HG03469 (cell line): Measurements from ENCODE around the gene CPA4.
"Not testable (repeated sequence)": the region's sequence is repeated elsewhere in the genome, so short reads cannot be mapped to it uniquely, and the experiment has no call there.

Experiments
- ATAC-seq: cut with Tn5 transposase; IDR thresholded peaks from one replicate; pipeline ENCODE4 v1.9.1; 2021; ENCODE audit warnings: mild to moderate bottlenecking, moderate library complexity, moderate number of reproducible peaks; ENCODE audit not compliant: unreplicated experiment

CPA4 gene

DNA sequence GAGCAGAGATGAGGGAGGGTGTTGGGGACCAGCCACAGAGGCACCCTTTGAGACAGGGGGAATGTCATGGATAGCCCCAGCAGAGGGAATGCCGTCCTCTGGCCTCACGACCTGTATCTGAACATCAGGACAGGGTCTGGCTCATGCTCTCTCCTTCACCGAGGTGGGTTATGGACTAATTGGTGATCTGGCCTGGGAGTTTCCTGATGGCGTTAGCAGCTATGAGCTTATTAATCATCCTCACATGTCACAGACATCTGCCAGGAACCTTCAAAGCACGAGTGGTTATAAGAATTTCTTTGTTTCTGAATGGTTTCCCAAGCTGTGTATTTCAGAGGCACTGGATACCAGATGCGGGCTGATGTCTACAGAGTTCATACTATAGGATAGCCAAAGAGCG lies 6.9 kb downstream of the CPA4 start:
- no peak for ATAC-seq

DNA sequence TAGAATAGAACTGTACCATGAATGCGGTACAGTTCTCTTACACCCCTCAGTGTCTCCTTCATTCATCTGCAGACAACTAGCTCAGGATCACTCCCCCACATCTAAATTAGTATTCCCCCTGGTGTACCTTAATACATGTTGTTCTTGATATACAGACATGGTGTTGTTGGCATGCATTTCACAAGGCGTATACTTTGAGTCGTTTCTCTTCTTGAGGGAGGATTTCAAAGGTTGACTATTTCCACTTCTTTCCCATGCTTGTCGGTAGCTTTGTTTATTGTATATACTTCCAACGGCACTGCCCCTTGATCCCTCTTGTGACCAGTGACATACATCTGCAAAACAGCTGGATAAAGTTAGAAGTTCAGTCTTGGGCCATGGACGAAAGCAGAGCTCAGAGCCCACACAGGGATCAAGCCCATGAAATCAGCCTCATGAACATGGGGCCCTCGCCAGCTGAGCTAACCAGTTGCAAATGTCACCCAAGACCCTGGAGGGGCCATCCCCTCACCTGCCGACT lies 8.6 kb downstream of the CPA4 start:
- no peak for ATAC-seq

DNA sequence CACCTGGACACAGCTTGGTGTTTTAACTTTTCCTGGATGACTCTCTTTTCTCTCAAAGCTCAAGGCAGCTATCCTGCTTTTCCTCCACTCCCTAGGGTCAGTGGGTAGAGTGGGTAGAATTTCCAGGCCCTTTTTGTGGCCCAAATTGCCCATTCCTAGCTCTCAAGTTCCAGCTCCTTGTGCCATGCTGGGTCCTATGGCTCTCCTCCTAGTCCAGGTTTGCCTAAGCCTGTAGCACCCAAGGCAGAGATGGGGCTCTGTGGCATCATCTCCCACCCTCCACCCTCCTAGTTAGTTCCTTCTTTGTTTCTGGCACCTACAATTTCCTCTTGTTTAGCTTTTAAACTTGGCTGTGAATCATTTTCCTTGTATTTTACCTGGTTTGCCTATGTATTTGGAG lies 9.7 kb downstream of the CPA4 start:
- ATAC-seq = no peak

- no peak for ATAC-seq
Measured at GRCh38 chr7:130303127-130303526, 10.2 kb downstream of the CPA4 start.

DNA sequence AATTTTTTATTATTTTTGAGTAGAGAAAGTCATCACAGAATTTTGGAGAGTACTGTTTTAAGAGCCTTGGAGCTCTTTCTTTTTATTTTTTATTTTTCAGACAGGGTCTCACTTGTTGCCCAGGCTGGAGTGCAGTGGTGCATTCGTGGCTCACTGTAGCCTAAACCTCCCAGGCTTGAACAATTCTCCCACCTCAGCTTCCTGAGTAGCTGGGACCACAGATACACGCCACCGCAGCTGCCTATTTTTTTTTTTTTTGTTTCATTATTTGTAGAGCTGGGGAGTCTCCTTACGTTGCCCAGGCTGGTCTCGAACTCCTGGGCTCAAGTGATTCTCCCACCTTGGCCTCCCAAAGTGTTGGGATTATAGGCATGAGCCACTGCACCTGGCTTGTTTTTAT lies 10.6 kb downstream of the CPA4 start:
- ATAC-seq = no peak

GRCh38 chr7:130303982-130304381 lies 11.0 kb downstream of the CPA4 start:
- ATAC-seq = no peak

GRCh38 chr7:130304878-130305277 lies 11.9 kb downstream of the CPA4 start:
- ATAC-seq = no peak

DNA sequence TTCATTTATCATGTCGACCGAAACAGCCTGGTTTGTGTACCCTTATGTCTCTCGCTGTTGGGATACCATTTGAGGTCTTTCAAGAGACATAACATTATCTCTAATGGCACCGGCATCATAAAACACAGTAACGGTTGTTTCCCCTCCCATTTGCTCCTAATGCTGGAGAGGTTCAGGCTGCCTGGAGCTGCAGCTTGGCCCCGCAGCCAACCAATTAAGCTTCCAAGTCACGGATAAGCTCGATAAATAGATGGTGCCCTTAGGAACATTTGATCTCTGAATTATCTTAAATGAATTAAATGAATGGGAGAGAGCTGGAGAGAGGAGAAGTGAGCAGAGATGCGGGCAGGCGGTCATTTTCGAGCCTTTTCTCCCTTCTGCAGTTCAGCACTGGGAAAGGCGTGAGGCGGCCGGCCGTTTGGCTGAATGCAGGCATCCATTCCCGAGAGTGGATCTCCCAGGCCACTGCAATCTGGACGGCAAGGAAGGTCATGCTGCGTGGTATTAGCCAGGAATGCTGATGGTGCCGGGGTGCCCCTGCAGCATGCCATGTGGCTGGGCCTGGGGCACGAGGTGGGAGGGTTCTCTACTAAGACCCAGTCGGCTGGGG lies 12.6 kb downstream of the CPA4 start:
- ATAC-seq = no peak

DNA sequence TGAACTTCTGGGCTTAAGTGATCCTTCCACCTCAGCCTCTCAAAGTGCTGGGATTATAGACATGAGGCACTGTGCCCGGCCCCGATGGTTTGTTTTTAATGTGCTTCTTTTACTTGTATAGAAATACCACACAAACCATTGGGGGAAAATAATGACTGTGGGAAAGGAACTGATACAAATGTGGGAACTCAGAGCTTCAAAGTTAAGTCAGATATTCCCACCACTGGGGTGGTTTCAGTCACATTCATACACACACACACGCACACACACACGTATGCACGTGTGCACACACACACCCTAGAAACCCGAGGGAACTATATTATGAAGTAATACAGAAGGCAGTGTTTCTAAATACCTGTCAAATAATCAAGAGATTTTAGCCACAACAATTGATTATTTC lies 17.0 kb downstream of the CPA4 start:
- no peak for ATAC-seq

DNA sequence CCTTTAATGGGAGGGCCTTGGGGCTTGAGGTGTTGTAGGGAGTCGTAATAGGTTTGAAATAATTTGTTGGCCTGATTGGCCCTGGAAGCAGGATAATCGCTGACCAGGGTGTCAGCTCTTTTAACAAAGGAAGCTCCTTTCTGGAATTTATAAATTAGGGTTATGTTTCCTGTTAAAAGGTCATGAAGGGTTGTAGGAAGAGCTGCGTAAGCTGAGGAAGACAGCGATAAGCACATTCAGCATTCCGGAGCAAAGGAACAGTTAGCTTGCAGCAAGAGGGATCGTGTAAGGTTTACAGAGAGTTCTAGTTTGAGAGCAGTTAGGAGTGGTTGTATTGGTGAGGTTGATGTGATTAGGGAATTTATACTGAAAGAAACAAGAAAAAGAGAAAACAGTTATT lies 21.3 kb downstream of the CPA4 start:
- ATAC-seq = no peak

- no peak for ATAC-seq
Measured at GRCh38 chr7:130319541-130319940, 26.6 kb downstream of the CPA4 start.

- not testable (repeated sequence) for ATAC-seq
Measured at GRCh38 chr7:130321542-130322229, 28.7 kb downstream of the CPA4 start.

DNA sequence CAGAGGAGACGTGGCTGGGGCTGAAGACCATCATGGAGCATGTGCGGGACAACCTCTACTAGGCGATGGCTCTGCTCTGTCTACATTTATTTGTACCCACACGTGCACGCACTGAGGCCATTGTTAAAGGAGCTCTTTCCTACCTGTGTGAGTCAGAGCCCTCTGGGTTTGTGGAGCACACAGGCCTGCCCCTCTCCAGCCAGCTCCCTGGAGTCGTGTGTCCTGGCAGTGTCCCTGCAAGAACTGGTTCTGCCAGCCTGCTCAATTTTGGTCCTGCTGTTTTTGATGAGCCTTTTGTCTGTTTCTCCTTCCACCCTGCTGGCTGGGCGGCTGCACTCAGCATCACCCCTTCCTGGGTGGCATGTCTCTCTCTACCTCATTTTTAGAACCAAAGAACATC lies 29.7 kb downstream of the CPA4 start:
- ATAC-seq = no peak

- no peak for ATAC-seq
Measured at GRCh38 chr7:130324306-130324943, 31.5 kb downstream of the CPA4 start.

DNA sequence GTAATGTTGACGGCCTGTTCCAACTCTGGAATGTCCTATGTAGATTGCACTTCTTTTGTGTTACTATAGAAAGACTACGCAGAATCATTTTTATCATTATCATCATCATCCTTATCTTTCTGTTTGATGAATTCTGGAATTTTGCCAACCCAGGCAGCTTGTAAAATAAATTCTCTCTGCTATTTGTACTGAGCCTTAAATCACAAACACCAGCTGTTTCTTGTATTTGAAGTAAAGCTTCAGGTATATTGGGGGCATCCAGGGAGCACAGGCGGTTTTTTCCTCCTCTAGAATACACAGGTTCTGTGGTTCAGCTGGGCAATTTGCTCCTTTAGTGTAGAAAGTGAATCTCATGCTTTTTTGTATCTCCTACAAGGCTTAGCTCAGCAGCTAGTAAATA lies 36.7 kb downstream of the CPA4 start:
- no peak for ATAC-seq

DNA sequence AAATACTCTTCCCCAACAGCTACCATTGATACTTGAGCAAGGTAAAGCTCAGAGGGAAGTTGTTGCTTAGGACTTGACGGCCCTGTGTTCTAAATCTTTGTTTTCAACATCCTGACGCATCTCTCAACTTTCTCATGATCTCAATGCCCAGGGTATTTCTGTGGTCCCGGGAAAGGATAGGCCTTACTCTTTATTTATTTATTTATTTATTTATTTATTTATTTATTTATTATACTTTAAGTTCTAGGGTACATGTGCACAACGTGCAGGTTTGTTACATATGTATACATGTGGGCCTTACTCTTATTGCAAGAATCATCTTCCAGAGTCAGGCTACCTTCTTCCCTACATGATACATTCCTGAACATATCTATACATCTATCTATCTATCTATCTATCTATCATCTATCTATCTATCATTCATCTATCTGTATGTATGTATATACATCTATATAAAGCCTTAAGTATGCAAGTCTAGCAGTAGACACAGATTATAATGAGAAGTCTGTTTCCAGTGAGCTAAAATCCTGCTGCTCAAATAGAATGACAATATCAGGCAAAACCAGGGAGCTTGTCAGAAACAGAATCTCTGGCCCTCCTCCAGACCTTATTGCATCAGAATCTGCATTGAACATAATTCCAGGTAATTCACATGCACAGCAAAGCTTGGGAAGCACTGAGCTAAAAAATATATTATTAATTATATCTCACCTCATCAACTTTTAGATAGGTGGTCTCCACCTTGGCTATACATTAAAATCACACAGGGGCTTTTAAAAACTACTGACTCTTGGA lies 39.5 kb downstream of the CPA4 start:
- no peak for ATAC-seq

GRCh38 chr7:130333832-130334231 lies 40.9 kb downstream of the CPA4 start:
- ATAC-seq = no peak

GRCh38 chr7:130334274-130334673 lies 41.3 kb downstream of the CPA4 start:
- no peak for ATAC-seq

DNA sequence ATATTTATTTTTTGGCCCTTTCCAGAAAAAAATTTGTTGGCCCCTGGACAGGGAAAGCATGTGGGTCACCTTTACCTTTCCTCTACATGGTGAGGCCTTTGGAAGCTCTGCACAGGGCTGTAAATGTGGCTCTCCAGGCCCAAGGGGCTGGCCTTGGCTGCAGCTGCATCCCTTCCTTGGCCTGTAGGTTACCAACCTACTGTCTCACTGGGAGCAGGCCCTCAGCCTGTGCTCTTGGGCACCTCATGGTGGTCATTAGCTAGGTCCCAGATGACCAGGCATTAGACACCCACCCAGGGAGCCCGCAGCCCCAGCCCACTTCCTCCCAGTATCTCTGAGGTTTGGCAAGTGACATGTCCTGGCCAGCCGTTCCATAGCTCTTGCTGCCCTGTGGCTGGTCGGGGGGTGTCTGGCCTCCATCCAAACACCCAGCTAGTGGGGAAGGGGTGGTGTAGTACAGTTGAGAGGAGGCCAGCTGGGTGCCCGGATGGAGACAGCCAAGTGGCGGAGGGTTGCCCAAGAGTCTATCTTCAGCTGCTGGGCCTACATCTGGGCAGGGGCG lies 44.5 kb downstream of the CPA4 start:
- no peak for ATAC-seq

DNA sequence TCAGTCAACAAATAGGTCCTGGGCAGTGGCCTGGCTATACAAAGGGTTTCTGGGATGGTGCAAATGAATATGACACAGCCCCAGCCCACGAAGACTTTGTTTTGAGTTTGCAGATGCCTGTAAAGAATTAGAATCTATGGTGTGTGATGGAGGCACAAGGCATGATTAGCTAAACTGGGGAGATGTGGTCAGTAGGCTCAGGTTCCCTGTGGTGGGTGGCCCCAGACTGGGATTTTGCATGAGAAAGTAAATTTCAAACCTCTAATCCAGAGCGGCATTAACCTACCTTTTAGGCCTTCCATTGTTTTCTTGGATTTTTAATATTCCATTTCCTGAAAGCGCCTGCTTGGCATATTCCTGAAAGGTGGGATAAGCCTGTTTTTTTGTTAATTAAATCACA lies 45.3 kb downstream of the CPA4 start:
- no peak for ATAC-seq

DNA sequence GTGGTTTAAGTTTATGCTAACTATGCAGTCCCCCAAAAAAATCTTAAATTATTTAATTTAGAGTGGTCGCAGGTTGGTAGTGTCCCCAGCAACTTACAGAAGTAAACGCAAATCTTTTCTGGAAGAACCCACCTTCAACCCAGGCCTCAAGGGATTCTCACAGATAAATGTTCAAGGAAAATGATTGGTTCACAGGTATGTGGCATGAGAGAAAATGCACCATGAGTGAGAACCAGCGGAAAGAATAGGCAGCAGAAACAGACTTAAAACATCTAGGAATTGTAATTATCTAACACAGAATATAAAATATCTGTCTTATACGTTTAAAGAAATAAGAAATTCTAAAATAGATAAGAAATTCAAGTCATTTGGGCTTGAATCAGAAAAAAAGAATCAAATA lies 48.9 kb downstream of the CPA4 start:
- no peak for ATAC-seq
